HepG2 (cell line): Measurements from ENCODE around the gene ETHE1. TPM values are rescaled to one million over a fixed set of nuclear protein-coding genes. Genes with fewer than 3 reads are reported as not detected.

ENCODE experiments used
- ATAC-seq: fragments of 200-7000 bp; cut with Tn5 transposase; 3 replicates; pipeline ENCODE4 v1.9.1; 2020; ENCODE audit warnings: mild to moderate bottlenecking, moderate library complexity
- BruUV-seq: library from RNA; stranded (reverse); fragments of 400-500 nt; replicated peaks from 2 replicates; lab custom pipeline; 2021; lab: Mats Ljungman, UMichigan
- CTCF ChIA-PET: fragments of 300-600 bp; formaldehyde crosslinking; extraction: SDS; loops from one replicate; lab custom pipeline; 2021; ENCODE audit warnings: low total read pairs, inconsistent platforms, low intra/inter-chr PET ratio; lab: Yijun Ruan, JAX
- POLR2A ChIA-PET: fragments of 350-600 bp; sonication (Branson Sonifier 250); formaldehyde crosslinking; loops from one replicate; lab custom pipeline; 2020; ENCODE audit warnings: antibody characterized with exemption, inconsistent platforms; lab: Yijun Ruan, JAX
- DNase-seq: peaks from one replicate; pipeline ENCODE4 v3.0.0-alpha.2; 2015; ENCODE audit warnings: low spot score
- FAIRE-seq: peaks from 3 replicates; lab custom pipeline; 2011; peaks lifted over from hg19 to GRCh38; lab: Jason Lieb, UNC
- H2AFZ ChIP-seq: one replicate; pipeline ENCODE4 v1.6.1; 2011; ENCODE audit warnings: low read length, inconsistent platforms
- H3K27ac ChIP-seq: fragments of 300-600 bp; 3 replicates; pipeline ENCODE4 v1.8.0; 2011; ENCODE audit warnings: mixed run types, mild to moderate bottlenecking, mixed read lengths, low read length, inconsistent platforms; ENCODE audit not compliant: insufficient read depth; ENCODE audit errors: extremely low read length
- H3K27me3 ChIP-seq, 2 experiments: fragments of 200-600 bp in 1 of 2; 2 replicates in 1 of 2; 3 replicates in 1 of 2; pipeline versions ENCODE4 v1.6.0 to v1.8.0; 2011; ENCODE audit warnings: low read length in 2 of 2, mild to moderate bottlenecking in 2 of 2, moderate library complexity in 2 of 2, inconsistent platforms in 1 of 2; ENCODE audit not compliant: insufficient read depth in 2 of 2, control insufficient read depth in 1 of 2
- H3K36me3 ChIP-seq, 2 experiments: fragments of 200-600 bp in 1 of 2; replicated peaks in 1 of 2; 2 replicates in 1 of 2; 3 replicates in 1 of 2; pipeline versions ENCODE4 v1.5.1 to v1.8.0; 2011; ENCODE audit warnings: low read length in 2 of 2, inconsistent platforms in 1 of 2; ENCODE audit not compliant: insufficient read depth in 2 of 2, control insufficient read depth in 1 of 2
- H3K4me1 ChIP-seq: 2 replicates; pipeline ENCODE4 v1.5.1; 2012; ENCODE audit warnings: low read length, inconsistent platforms; ENCODE audit not compliant: insufficient read depth
- H3K4me2 ChIP-seq: 2 replicates; pipeline ENCODE4 v1.6.0; 2011; ENCODE audit warnings: low read depth, low read length, inconsistent platforms
- H3K4me3 ChIP-seq, 3 experiments: fragments of 200-600 bp in 1 of 3; sonication (generic), shearing (Covaris generic) in 1 of 3; replicated peaks in 1 of 3; 2 replicates each; pipeline ENCODE4 v1.5.1; 2011 to 2016; ENCODE audit warnings: low read length in 3 of 3, inconsistent platforms in 2 of 3, low read depth in 2 of 3, mild to moderate bottlenecking in 2 of 3, control low read depth in 1 of 3, mixed read lengths in 1 of 3; ENCODE audit not compliant: insufficient read depth in 1 of 3
- H3K79me2 ChIP-seq: one replicate; pipeline ENCODE4 v1.6.1; 2011; ENCODE audit warnings: low read length, inconsistent platforms; ENCODE audit not compliant: insufficient read depth
- H3K9ac ChIP-seq: 2 replicates; pipeline ENCODE4 v1.6.0; 2011; ENCODE audit warnings: mild to moderate bottlenecking, low read depth, low read length, inconsistent platforms; ENCODE audit not compliant: insufficient read depth
- H3K9me3 ChIP-seq: 2 replicates; pipeline ENCODE4 v1.5.1; 2012; ENCODE audit warnings: mild to moderate bottlenecking, low read length
- H4K20me1 ChIP-seq: 2 replicates; pipeline ENCODE4 v1.6.0; 2011; ENCODE audit warnings: inconsistent platforms, mild to moderate bottlenecking, low read length, moderate library complexity; ENCODE audit not compliant: insufficient read depth
- CREBL2 ChIP-seq: sonication (generic); formaldehyde crosslinking; IDR thresholded peaks from 2 replicates; pipeline ENCODE4 v1.8.1; 2023; ENCODE audit warnings: missing genetic modification reagents, mild to moderate bottlenecking, borderline replicate concordance
- RORA ChIP-seq: sonication (generic); formaldehyde crosslinking; IDR thresholded peaks from 2 replicates; pipeline ENCODE4 v1.5.0; 2020; ENCODE audit warnings: mild to moderate bottlenecking, missing genetic modification reagents, moderate library complexity
- SP1 ChIP-seq, 2 experiments: fragments of 450-650 bp in 1 of 2; sonication (generic) in 1 of 2; formaldehyde crosslinking in 1 of 2; IDR thresholded peaks; 2 replicates each; pipeline versions ENCODE4 v1.4.0 to v1.6.1; 2016 to 2020; ENCODE audit warnings: missing genetic modification reagents in 1 of 2
- SRF ChIP-seq: IDR thresholded peaks from 2 replicates; pipeline ENCODE4 v1.6.1; 2011; ENCODE audit warnings: mild to moderate bottlenecking, low read depth, low read length, moderate library complexity
- U2AF1 ChIP-seq: fragments of 200-400 bp; formaldehyde crosslinking; optimal IDR thresholded peaks from 2 replicates; pipeline ENCODE3; 2017; ENCODE audit warnings: mild to moderate bottlenecking, low read depth, low read length
- ZBTB10 ChIP-seq: sonication (generic); formaldehyde crosslinking; IDR thresholded peaks from 2 replicates; pipeline ENCODE4 v1.4.0; 2020; ENCODE audit warnings: missing genetic modification reagents, borderline replicate concordance
- ZNF296 ChIP-seq: sonication (generic); formaldehyde crosslinking; conservative IDR thresholded peaks from 2 replicates; pipeline ENCODE4 v1.5.0; 2020; ENCODE audit warnings: mild to moderate bottlenecking, missing genetic modification reagents
- ZNF3 ChIP-seq: IDR thresholded peaks from 2 replicates; pipeline ENCODE4 v1.7.0; 2017; ENCODE audit warnings: inconsistent platforms
- ZZZ3 ChIP-seq: sonication (generic); formaldehyde crosslinking; IDR thresholded peaks from 2 replicates; pipeline ENCODE4 v1.4.0; 2020; ENCODE audit warnings: missing genetic modification reagents, mild to moderate bottlenecking, borderline replicate concordance
- WGBS: methylation state at CpG from one replicate; pipeline ENCODE4 v1.1.6; 2017; ENCODE audit warnings: low lambda C conversion rate; 5-methylcytosine and 5-hydroxymethylcytosine counted together
- in situ Hi-C: cut with HindIII; loops from 2 replicates; pipeline ENCODE4 v1.10.0; 2017; ENCODE audit warnings: low pct_unique_long_range_greater_than_20kb; ENCODE audit not compliant: extremely low pct_ligation_motif_present
- intact Hi-C: fragments of 100-400 bp; cut with micrococcal nuclease; formaldehyde crosslinking; loops from one replicate; pipeline ENCODE4 v1.10.0; 2022; ENCODE audit not compliant: unreplicated experiment
- polyA plus RNA-seq, 8 experiments: library from polyadenylated mRNA; depleted of rRNA in 3 of 8; stranded (reverse) in 7 of 8; unstranded in 1 of 8; fragments of >200 nt; fragmentation: Illumina TruSeq in 4 of 8; extraction: Trizol in 4 of 8; gene quantifications; 2 replicates each; pipeline versions ENCODE4 v1.2.1 to v1.2.3, GENCODE V29; 2011 to 2016; ENCODE audit warnings: low read depth in 4 of 8, missing spikeins in 1 of 8, mixed read lengths in 1 of 8; ENCODE audit not compliant: insufficient read depth in 1 of 8
- total RNA-seq, 5 experiments: library from RNA; depleted of rRNA; stranded (reverse); fragments of >200 nt; fragmentation: Illumina TruSeq; extraction: Trizol; gene quantifications; 2 replicates each; pipeline ENCODE4 v1.2.3, GENCODE V29; 2016; ENCODE audit warnings: low read depth in 1 of 5

ETHE1 gene
- total and polyA plus RNA-seq, 2 of the 13 experiments (the other 11 are each of a cell fraction or from before 2014, with no cell fraction given), result 32.5 to 58.4 TPM

GRCh38 chr19:43482193-43482592 is 44.8 kb downstream of the ETHE1 start:
- H3K27ac ChIP-seq, result no peak overlapping the region
- H3K79me2 ChIP-seq, result no peaks in the 10 kb centered on the region
- ATAC-seq, result no peak
- H2AFZ ChIP-seq, result no peak overlapping the region
- DNase-seq, result no peak
- H3K4me3 ChIP-seq, result no peak overlapping the region
- peaks cover 2 to 5% of the 10 kb centered on the region in 2 experiments; a peak in 2 of 5 replicates for H3K36me3 ChIP-seq
- intact Hi-C loops, result no loop called here
- in situ Hi-C loops, result no loop called here
- H3K27me3 ChIP-seq, result no peaks in the 10 kb centered on the region
- 89% methylated on average over 4 of the region's 4 CpGs for WGBS
- no peaks in the 10 kb centered on the region for H3K4me1 ChIP-seq
- H3K9me3 ChIP-seq, result no peaks in the 10 kb centered on the region
- no peak overlapping the region for H3K9ac ChIP-seq
- H3K4me2 ChIP-seq, result no peak overlapping the region
- no peak for TF ChIP-seq SP1 (IDR thresholded peaks at IDR 0.05)
- no peak for TF ChIP-seq SP1 (CRISPR knock-in tag; IDR thresholded peaks at IDR 0.05)
- TF ChIP-seq RORA (CRISPR knock-in tag), result no peak
- no peak for TF ChIP-seq SRF
- no peak for TF ChIP-seq ZNF3 (CRISPR knock-in tag)
- TF ChIP-seq ZZZ3 (CRISPR knock-in tag), result no peak
- TF ChIP-seq ZNF296 (CRISPR knock-in tag), result no peak
- no peak for TF ChIP-seq U2AF1
- H4K20me1 ChIP-seq, result no peaks in the 10 kb centered on the region
- CTCF ChIA-PET, result no interaction called here
- no peak for FAIRE-seq
- no TSS peak for BruUV-seq
- POLR2A ChIA-PET, result interaction anchor here (2.7 to 5.5 kb wide), 2 partner anchors 18 to 22 kb away, joined by 11 to 17 read pairs; partner anchors contain the start of gene PHLDB3

- no peak for FAIRE-seq
Measured at GRCh38 chr19:43481701-43482100, 45.3 kb downstream of the ETHE1 start.

More at GRCh38 chr19:43481701-43482100, 45.3 kb downstream of the ETHE1 start:
- Histone ChIP-seq H3K79me2 (no peaks in the 10 kb centered on the region), H3K9ac (no peak overlapping the region), H2AFZ (no peak overlapping the region), H3K4me1 (no peaks in the 10 kb centered on the region), H3K36me3 (peaks cover 2 to 5% of the 10 kb centered on the region in 2 experiments; a peak in 2 of 5 replicates), H3K4me3 (no peak overlapping the region), H4K20me1 (no peaks in the 10 kb centered on the region), H3K9me3 (no peaks in the 10 kb centered on the region), H3K27ac (no peak overlapping the region), H3K27me3 (no peaks in the 10 kb centered on the region), H3K4me2 (no peak overlapping the region)
- TF ChIP-seq ZBTB10 (CRISPR knock-in tag) (no peak), CREBL2 (CRISPR knock-in tag) (no peak)
- no peak for DNase-seq
- BruUV-seq, result no TSS peak
- ChIA-PET CTCF (no interaction called here), POLR2A (interaction anchor here (1.5 to 5.5 kb wide), 3 partner anchors 18 to 23 kb away, joined by 3 to 17 read pairs (median 11); partner anchors contain the start of gene PHLDB3)
- in situ Hi-C loops, result no loop called here
- WGBS, result 78% methylated on average over 6 of the region's 6 CpGs
- no peak for ATAC-seq
- intact Hi-C loops, result no loop called here
